Lung microvascular endothelial cell (primary cell): ENCODE data around the gene SEZ6L2. TPM values are rescaled to one million over a fixed set of nuclear protein-coding genes. Genes with fewer than 3 reads are reported as not detected.
A peak's percentile ranks its signal among the peaks of the same experiment; 100 is the strongest.

Source experiments
- DNase-seq, 2 donors: peaks; one replicate each; pipeline versions ENCODE4 v3.0.0 to v3.0.0-alpha.2; 2010; ENCODE audit warnings: low read depth in 2 of 2
- total RNA-seq: library from RNA; depleted of rRNA; stranded (reverse); fragments of >200 nt; gene quantifications from 2 replicates; pipeline ENCODE4 v1.2.1, GENCODE V29; 2014

Gene SEZ6L2
- total RNA-seq, 1 donor from 2014 or later: 0.99 TPM

- no peak for DNase-seq
Measured at GRCh38 chr16:29826342-29826695, 73.0 kb downstream of the SEZ6L2 start.

- DNase-seq: peak; percentile 48 to 75
Measured at GRCh38 chr16:29825145-29826044, 74.0 kb downstream of the SEZ6L2 start.

- peak; percentile 35 to 85 for DNase-seq
Measured at GRCh38 chr16:29824589-29825144, 74.7 kb downstream of the SEZ6L2 start.

GRCh38 chr16:29821643-29822115 lies 77.7 kb downstream of the SEZ6L2 start:
- peak; percentile 52 to 82 for DNase-seq

Other genes starting within 250 kb of the SEZ6L2 start
- gene SPN, start 236.3 kb downstream of the SEZ6L2 start, total RNA-seq: not detected in 2 replicates
- gene QPRT, start 220.4 kb downstream of the SEZ6L2 start, total RNA-seq: under 0.01 and 0.20 TPM in 2 replicates
- not detected in 2 replicates for gene C16orf54, start 153.6 kb downstream of the SEZ6L2 start, total RNA-seq
- not detected in 2 replicates for gene ZG16, start 121.3 kb downstream of the SEZ6L2 start, total RNA-seq
- 13.5 and 30.5 TPM in 2 replicates for gene KIF22, start 108.8 kb downstream of the SEZ6L2 start, total RNA-seq
- 109 and 125 TPM in 2 replicates for gene MAZ, start 93.0 kb downstream of the SEZ6L2 start, total RNA-seq
- gene PRRT2, start 87.4 kb downstream of the SEZ6L2 start, total RNA-seq: under 0.01 and 0.22 TPM in 2 replicates
- gene PAGR1, start 83.4 kb downstream of the SEZ6L2 start, total RNA-seq: 11.1 and 16.3 TPM in 2 replicates
- 122 and 182 TPM in 2 replicates for gene MVP, start 79.1 kb downstream of the SEZ6L2 start, total RNA-seq
- 50.1 and 86.3 TPM in 2 replicates for gene CDIPT, start 36.3 kb downstream of the SEZ6L2 start, total RNA-seq
- gene ASPHD1, start 938 bp upstream of the SEZ6L2 start, total RNA-seq: 0.20 and 0.22 TPM in 2 replicates
- gene KCTD13, start 26.7 kb upstream of the SEZ6L2 start, total RNA-seq: 1.7 and 3.6 TPM in 2 replicates
- 61.2 and 72.2 TPM in 2 replicates for gene TMEM219, start 62.5 kb upstream of the SEZ6L2 start, total RNA-seq
- gene TAOK2, start 74.3 kb upstream of the SEZ6L2 start, total RNA-seq: 61.2 and 86.1 TPM in 2 replicates
- gene HIRIP3, start 96.1 kb upstream of the SEZ6L2 start, total RNA-seq: 3.6 and 4.1 TPM in 2 replicates
- 14.4 and 15.7 TPM in 2 replicates for gene INO80E, start 96.7 kb upstream of the SEZ6L2 start, total RNA-seq
- under 0.01 and 0.20 TPM in 2 replicates for gene DOC2A, start 111.5 kb upstream of the SEZ6L2 start, total RNA-seq
- gene C16orf92, start 123.6 kb upstream of the SEZ6L2 start, total RNA-seq: not detected in 2 replicates
- gene TLCD3B, start 131.7 kb upstream of the SEZ6L2 start, total RNA-seq: not detected in 2 replicates
- gene ALDOA, start 166.2 kb upstream of the SEZ6L2 start, total RNA-seq: 319 and 337 TPM in 2 replicates
- 174 and 199 TPM in 2 replicates for gene PPP4C, start 176.4 kb upstream of the SEZ6L2 start, total RNA-seq
- gene TBX6, start 192.4 kb upstream of the SEZ6L2 start, total RNA-seq: under 0.01 TPM in 2 replicates
- 14.4 and 29.4 TPM in 2 replicates for gene YPEL3, start 196.7 kb upstream of the SEZ6L2 start, total RNA-seq
- gene GDPD3, start 214.0 kb upstream of the SEZ6L2 start, total RNA-seq: 0.22 and 1.4 TPM in 2 replicates
- 30.1 and 49.0 TPM in 2 replicates for gene MAPK3, start 223.7 kb upstream of the SEZ6L2 start, total RNA-seq